Left lung (tissue), 10 donors: ENCODE results near the gene PFKFB2. TPM values are rescaled to one million over a fixed set of nuclear protein-coding genes. Genes with fewer than 3 reads are reported as not detected.
A peak's percentile ranks its signal among the peaks of the same experiment; 100 is the strongest.
"Not testable (repeated sequence)": the region's sequence is repeated elsewhere in the genome, so short reads cannot be mapped to it uniquely, and the experiment has no call there.

ENCODE experiments used
- ATAC-seq: fragments of 200-7000 bp; cut with Tn5 transposase; one replicate; pipeline ENCODE4 v1.9.1; 2020; ENCODE audit warnings: moderate library complexity
- DNase-seq, 4 donors: peaks; one replicate each; pipeline ENCODE4 v3.0.0-alpha.2; 2013 to 2020
- H3K27ac ChIP-seq, 2 donors: fragments of 200-600 bp; sonication (generic) in 1 of 2; one replicate each; pipeline versions ENCODE4 v1.5.0 to v1.8.0; 2020 to 2021
- H3K27me3 ChIP-seq, 2 donors: fragments of 200-600 bp; sonication (generic) in 1 of 2; one replicate each; pipeline versions ENCODE4 v1.5.0 to v1.8.0; 2020 to 2021
- H3K36me3 ChIP-seq, 2 donors: fragments of 200-600 bp; sonication (generic) in 1 of 2; one replicate each; pipeline versions ENCODE4 v1.5.0 to v1.8.0; 2020 to 2021
- H3K4me1 ChIP-seq, 2 donors: fragments of 200-600 bp; one replicate each; pipeline ENCODE4 v1.8.0; 2021
- H3K4me3 ChIP-seq, 2 donors: fragments of 200-600 bp; sonication (generic) in 1 of 2; one replicate each; pipeline versions ENCODE4 v1.5.0 to v1.8.0; 2020 to 2021; ENCODE audit warnings: mild to moderate bottlenecking in 1 of 2
- H3K9me3 ChIP-seq, 2 donors: fragments of 200-600 bp; sonication (generic) in 1 of 2; one replicate each; pipeline versions ENCODE4 v1.5.0 to v1.8.0; 2020 to 2021
- CTCF ChIP-seq, 2 donors: fragments of 200-600 bp; sonication (generic) in 1 of 2; IDR thresholded peaks; one replicate each; pipeline versions ENCODE4 v1.5.0 to v1.8.0; 2021; ENCODE audit warnings: antibody characterized with exemption in 2 of 2
- intact Hi-C, 2 donors: fragments of 100-400 bp; cut with DNase I; formaldehyde crosslinking; loops; one replicate each; pipeline versions ENCODE4 v1.11.2 to v1.14.2; 2022
- polyA plus RNA-seq, 6 donors: library from polyadenylated mRNA; unstranded; fragments of 120-200 nt; gene quantifications; one replicate each; pipeline ENCODE4 v1.2.1, GENCODE V29; 2013; ENCODE audit not compliant: insufficient read length in 6 of 6
- total RNA-seq, 2 donors: library from RNA; stranded (reverse); fragmentation: NEBNext Ultra II Directional; extraction: Animal tissue kit (Norgen Biotek cat#: 25700); gene quantifications; one replicate each; pipeline ENCODE4 v1.2.1, GENCODE V29; 2021
- donor health status: DM: no; HTN: yes; CAD: no.
- donor health status: DM: no; HTN: no; CAD: no.

PFKFB2 gene
- total and polyA plus RNA-seq, 8 donors: 13.4 to 63.8 (median 17.2) TPM

GRCh38 chr1:207039380-207040180 lies 13.5 kb upstream of the PFKFB2 start:
- Histone ChIP-seq H3K36me3 (no peaks in the 10 kb centered on the region), H3K27me3 (no peaks in the 10 kb centered on the region), H3K4me3 (no peak overlapping the region), H3K4me1 (no peaks in the 10 kb centered on the region), H3K9me3 (no peaks in the 10 kb centered on the region), H3K27ac (no peak overlapping the region)
- ATAC-seq (peak; percentile 35), DNase-seq (no peak)
- intact Hi-C loops: no loop called here
- TF ChIP-seq CTCF (IDR thresholded peaks at IDR 0.05): no peak

GRCh38 chr1:207040181-207040533 lies 12.9 kb upstream of the PFKFB2 start:
- TF ChIP-seq CTCF (IDR thresholded peaks at IDR 0.05): no peak
- ATAC-seq (no peak), DNase-seq (no peak)
- Histone ChIP-seq H3K4me1 (peaks cover 0 to 2% of the 10 kb centered on the region in 2 donors), H3K27me3 (no peaks in the 10 kb centered on the region), H3K36me3 (no peaks in the 10 kb centered on the region), H3K9me3 (no peaks in the 10 kb centered on the region), H3K27ac (no peak overlapping the region), H3K4me3 (no peak overlapping the region)
- intact Hi-C loops: no loop called here

GRCh38 chr1:207041397-207041796 lies 11.7 kb upstream of the PFKFB2 start:
- DNase-seq, H3K27ac ChIP-seq, H3K9me3 ChIP-seq, H3K36me3 ChIP-seq, ATAC-seq, intact Hi-C loops, H3K4me3 ChIP-seq, H3K27me3 ChIP-seq: not testable (repeated sequence)
- peaks cover 0 to 13% of the 10 kb centered on the region in 2 donors for H3K4me1 ChIP-seq

DNA sequence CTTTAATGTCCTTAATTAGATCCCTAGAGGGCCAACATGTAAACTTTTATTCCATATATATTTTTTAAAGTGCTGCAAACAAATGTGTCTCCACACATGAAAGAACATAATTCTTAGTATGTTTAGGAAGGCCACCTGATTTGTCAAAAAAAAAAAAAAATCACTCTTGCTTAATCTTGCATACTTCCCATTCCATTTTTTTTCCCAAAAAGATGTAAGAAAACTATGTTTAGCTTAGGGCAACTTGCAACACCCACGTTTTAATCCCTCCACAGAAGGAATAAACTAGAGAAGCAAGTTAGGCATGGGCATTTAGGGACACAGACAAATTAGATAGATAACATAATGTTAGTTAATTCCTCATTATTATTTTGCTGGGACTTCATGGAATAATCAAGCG lies 7.6 kb upstream of the PFKFB2 start:
- DNase-seq (no peak), ATAC-seq (no peak)
- no peak overlapping the region for H3K4me3 ChIP-seq
- H3K27me3 ChIP-seq: no peaks in the 10 kb centered on the region
- intact Hi-C loops: no loop called here
- no peaks in the 10 kb centered on the region for H3K9me3 ChIP-seq
- peaks cover 0 to 20% of the 10 kb centered on the region in 2 donors for H3K36me3 ChIP-seq
- no peak for TF ChIP-seq CTCF (IDR thresholded peaks at IDR 0.05)
- H3K27ac ChIP-seq: no peak overlapping the region
- peaks cover 11 to 46% of the 10 kb centered on the region in 2 donors for H3K4me1 ChIP-seq

DNA sequence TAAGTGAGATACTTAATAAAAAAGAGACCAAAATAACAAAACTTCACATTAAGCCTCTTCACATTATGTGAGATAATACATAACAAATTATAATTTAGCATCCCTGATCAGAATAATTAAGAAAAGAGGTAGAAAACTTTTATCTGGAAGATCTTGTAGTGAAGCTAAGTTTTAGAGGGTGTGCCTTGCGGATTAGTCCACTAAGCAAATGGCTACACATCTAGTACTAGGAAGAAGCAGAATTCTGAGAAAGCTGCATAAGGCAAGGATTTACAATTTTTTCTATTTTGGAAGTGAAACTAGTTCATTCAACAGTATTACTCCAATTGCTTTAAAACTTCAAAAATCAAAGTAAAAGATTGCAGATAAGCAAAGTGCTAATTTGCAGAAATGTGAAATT lies 5.6 kb upstream of the PFKFB2 start:
- peaks cover 0 to 20% of the 10 kb centered on the region in 2 donors for H3K36me3 ChIP-seq
- TF ChIP-seq CTCF (IDR thresholded peaks at IDR 0.05): no peak

DNA sequence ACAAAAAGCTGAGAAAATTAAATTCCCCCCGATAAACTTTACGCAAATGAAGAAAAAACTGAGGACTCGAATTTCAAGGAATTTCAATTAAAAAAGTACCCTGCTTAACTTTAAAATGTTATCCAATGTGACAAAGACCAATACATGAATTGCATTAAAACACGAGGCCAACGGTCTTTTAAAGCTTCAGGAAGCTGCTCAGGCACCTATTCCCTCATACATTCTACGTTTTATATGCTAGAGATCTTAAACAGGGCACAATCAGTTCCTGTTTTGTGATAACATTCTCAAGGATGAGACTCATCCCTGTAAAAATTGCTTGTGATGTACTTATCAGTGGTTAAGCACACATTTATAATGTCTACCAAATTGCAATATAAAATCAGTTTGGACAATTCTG lies 5.0 kb upstream of the PFKFB2 start:
- H3K36me3 ChIP-seq: peaks cover 0 to 20% of the 10 kb centered on the region in 2 donors
- peaks cover 18 to 63% of the 10 kb centered on the region in 2 donors for H3K4me1 ChIP-seq
- no peaks in the 10 kb centered on the region for H3K9me3 ChIP-seq
- no peak overlapping the region for H3K27ac ChIP-seq
- intact Hi-C loops: no loop called here
- DNase-seq (no peak), ATAC-seq (no peak)
- no peak overlapping the region for H3K4me3 ChIP-seq
- no peak for TF ChIP-seq CTCF (IDR thresholded peaks at IDR 0.05)
- H3K27me3 ChIP-seq: no peaks in the 10 kb centered on the region

More for the DNA sequence above, 5.6 kb upstream of the PFKFB2 start:
- Histone ChIP-seq H3K9me3 (no peaks in the 10 kb centered on the region), H3K4me3 (no peak overlapping the region), H3K27me3 (no peaks in the 10 kb centered on the region), H3K4me1 (peaks cover 17 to 61% of the 10 kb centered on the region in 2 donors), H3K27ac (no peak overlapping the region)
- intact Hi-C loops: no loop called here
- no peak for ATAC-seq
- DNase-seq: no peak
